Measurements from ENCODE around the gene INHBE. TPM values are rescaled to one million over a fixed set of nuclear protein-coding genes. Genes with fewer than 3 reads are reported as not detected.

Gene INHBE
- total RNA-seq, 1 donor from 2014 or later = 0.26 TPM

GRCh38 chr12:57430112-57430930 is 24.8 kb upstream of the INHBE start:
- no peak for FAIRE-seq
- peak; percentile 36 for DNase-seq (ENCODE audit: low read depth)
- peak overlapping the region; percentile 61 for H3K4me3 ChIP-seq (ENCODE audit: low read depth, low read length)
- TF ChIP-seq, protein P1, sequence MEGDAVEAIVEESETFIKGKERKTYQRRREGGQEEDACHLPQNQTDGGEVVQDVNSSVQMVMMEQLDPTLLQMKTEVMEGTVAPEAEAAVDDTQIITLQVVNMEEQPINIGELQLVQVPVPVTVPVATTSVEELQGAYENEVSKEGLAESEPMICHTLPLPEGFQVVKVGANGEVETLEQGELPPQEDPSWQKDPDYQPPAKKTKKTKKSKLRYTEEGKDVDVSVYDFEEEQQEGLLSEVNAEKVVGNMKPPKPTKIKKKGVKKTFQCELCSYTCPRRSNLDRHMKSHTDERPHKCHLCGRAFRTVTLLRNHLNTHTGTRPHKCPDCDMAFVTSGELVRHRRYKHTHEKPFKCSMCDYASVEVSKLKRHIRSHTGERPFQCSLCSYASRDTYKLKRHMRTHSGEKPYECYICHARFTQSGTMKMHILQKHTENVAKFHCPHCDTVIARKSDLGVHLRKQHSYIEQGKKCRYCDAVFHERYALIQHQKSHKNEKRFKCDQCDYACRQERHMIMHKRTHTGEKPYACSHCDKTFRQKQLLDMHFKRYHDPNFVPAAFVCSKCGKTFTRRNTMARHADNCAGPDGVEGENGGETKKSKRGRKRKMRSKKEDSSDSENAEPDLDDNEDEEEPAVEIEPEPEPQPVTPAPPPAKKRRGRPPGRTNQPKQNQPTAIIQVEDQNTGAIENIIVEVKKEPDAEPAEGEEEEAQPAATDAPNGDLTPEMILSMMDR (IDR thresholded peaks at IDR 0.05; ENCODE audit: insufficient read depth, low read length, severe bottlenecking) = peak; percentile 2
- no peaks in the 10 kb centered on the region for H3K27me3 ChIP-seq (ENCODE audit: control insufficient read depth, insufficient read depth, low read length)
- H3K36me3 ChIP-seq (ENCODE audit: control insufficient read depth, insufficient read depth, low read length) = no peaks in the 10 kb centered on the region

GRCh38 chr12:57430931-57431566 is 24.1 kb upstream of the INHBE start, which contains the start of gene R3HDM2:
TSS of gene R3HDM2 (minus strand) at chr12:57431043. CDS start at chr12:57310428, 120,615 bp downstream.
- Histone ChIP-seq H3K4me3 (ENCODE audit: low read depth, low read length) (peak within 1 kb of the TSS; percentile 61), H3K27me3 (ENCODE audit: control insufficient read depth, insufficient read depth, low read length) (no peaks in the 10 kb centered on the region), H3K36me3 (ENCODE audit: control insufficient read depth, insufficient read depth, low read length) (no peaks in the 10 kb centered on the region)
- TF ChIP-seq, protein P1 (IDR thresholded peaks at IDR 0.05; ENCODE audit: insufficient read depth, low read length, severe bottlenecking) = no peak
- FAIRE-seq (no peak), DNase-seq (ENCODE audit: low read depth) (peak; percentile 83)

GRCh38 chr12:57431654-57432188 is 23.4 kb upstream of the INHBE start:
- no peak for FAIRE-seq
- Histone ChIP-seq H3K4me3 (ENCODE audit: low read depth, low read length) (peak overlapping the region; percentile 61), H3K36me3 (ENCODE audit: control insufficient read depth, insufficient read depth, low read length) (no peaks in the 10 kb centered on the region), H3K27me3 (ENCODE audit: control insufficient read depth, insufficient read depth, low read length) (no peaks in the 10 kb centered on the region)
- no peak for DNase-seq (ENCODE audit: low read depth)
- TF ChIP-seq, protein P1 (IDR thresholded peaks at IDR 0.05; ENCODE audit: insufficient read depth, low read length, severe bottlenecking) = no peak

DNA sequence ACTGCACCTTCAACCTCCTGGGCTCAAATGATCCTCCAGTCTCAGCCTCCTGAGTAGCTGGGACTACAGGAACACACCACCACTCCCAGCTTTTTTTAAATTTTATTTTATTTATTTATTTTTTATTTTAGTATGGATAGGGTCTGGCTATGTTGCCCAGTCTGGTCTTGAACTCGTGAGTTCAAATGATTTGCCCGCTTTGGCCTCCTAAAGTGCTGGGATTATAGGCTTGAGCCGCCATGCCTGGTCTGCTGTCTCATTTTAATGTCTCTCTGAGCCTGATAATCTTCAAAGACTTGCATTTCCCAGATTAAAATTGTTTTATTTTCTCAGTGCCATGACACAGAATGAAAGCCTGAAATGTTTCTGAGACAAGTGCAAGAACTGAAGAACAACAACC is 21.7 kb upstream of the INHBE start:
- FAIRE-seq = no peak
- no peaks in the 10 kb centered on the region for H3K36me3 ChIP-seq (ENCODE audit: control insufficient read depth, insufficient read depth, low read length)
- no peak for DNase-seq (ENCODE audit: low read depth)
- TF ChIP-seq, protein P1 (IDR thresholded peaks at IDR 0.05; ENCODE audit: insufficient read depth, low read length, severe bottlenecking) = no peak
- H3K4me3 ChIP-seq (ENCODE audit: low read depth, low read length) = no peak overlapping the region
- no peaks in the 10 kb centered on the region for H3K27me3 ChIP-seq (ENCODE audit: control insufficient read depth, insufficient read depth, low read length)

- Histone ChIP-seq H3K27me3 (ENCODE audit: control insufficient read depth, insufficient read depth, low read length) (no peaks in the 10 kb centered on the region), H3K36me3 (ENCODE audit: control insufficient read depth, insufficient read depth, low read length) (no peaks in the 10 kb centered on the region), H3K4me3 (ENCODE audit: low read depth, low read length) (no peak within 1 kb of the TSS)
- DNase-seq (ENCODE audit: low read depth) (no peak), FAIRE-seq (no peak)
- TF ChIP-seq, protein P1 (IDR thresholded peaks at IDR 0.05; ENCODE audit: insufficient read depth, low read length, severe bottlenecking) = no peak
Measured at GRCh38 chr12:57434517-57435223, 20.4 kb upstream of the INHBE start, which contains the start of gene INHBC. TSS of gene INHBC (plus strand) at chr12:57434784. CDS start at chr12:57434887, 103 bp downstream.

Data from bronchial epithelial cell (primary cell).